Measurements from ENCODE around the gene SLAIN1. TPM values are rescaled to one million over a fixed set of nuclear protein-coding genes. Genes with fewer than 3 reads are reported as not detected.
"Not testable (repeated sequence)": the region's sequence is repeated elsewhere in the genome, so short reads cannot be mapped to it uniquely, and the experiment has no call there.

SLAIN1 gene
- total and polyA plus RNA-seq, 12 donors: 5.5 to 26.7 (median 14.1) TPM

DNA sequence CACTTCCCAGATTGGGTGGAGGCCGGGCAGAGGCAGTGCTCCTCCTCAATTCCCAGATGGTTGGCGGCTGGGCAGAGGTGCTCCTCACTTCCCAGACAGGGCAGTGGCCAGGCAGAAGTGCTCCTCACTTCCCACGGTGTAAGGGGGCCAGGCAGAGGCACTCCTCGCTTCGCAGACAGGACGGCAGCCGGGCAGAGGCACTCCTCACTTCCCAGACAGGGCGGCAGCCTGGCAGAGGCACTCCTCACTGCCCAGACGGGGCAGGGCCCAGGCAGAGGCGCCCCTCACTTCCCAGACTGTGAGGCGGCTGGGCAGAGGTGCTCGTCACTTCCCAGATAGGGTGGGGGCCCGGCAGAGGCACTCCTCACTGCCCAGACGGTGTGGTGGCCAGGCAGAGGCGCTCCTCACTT is 36.6 kb upstream of the SLAIN1 start:
- Histone ChIP-seq H3K4me3 (no peak overlapping the region), H3K27ac (no peak overlapping the region), H3K4me1 (replicated peaks in 1 of 2) (no peaks in the 10 kb centered on the region), H3K27me3 (no peaks in the 10 kb centered on the region), H3K9me3 (replicated peaks in 1 of 3) (no peaks in the 10 kb centered on the region), H3K36me3 (replicated peaks in 1 of 2) (no peaks in the 10 kb centered on the region)
- TF ChIP-seq POLR2A (IDR thresholded peaks at IDR 0.05) (no peak), CTCF (IDR thresholded peaks at IDR 0.05) (no peak)
- no peak for DNase-seq
- WGBS, 4 donors: 86 to 100% (median 91%) methylated on average over 5 to 15 of the region's 15 CpGs
- intact Hi-C loops (cut with DNase I): no loop called here

- H3K4me3 ChIP-seq; DNase-seq; H3K9me3 ChIP-seq (replicated peaks in 1 of 3); H3K27me3 ChIP-seq; intact Hi-C loops (cut with DNase I); H3K27ac ChIP-seq; H3K4me1 ChIP-seq (replicated peaks in 1 of 2); H3K36me3 ChIP-seq (replicated peaks in 1 of 2): not testable (repeated sequence)
- WGBS, 4 donors: 84 to 90% (median 88%) methylated on average over 4 to 16 of the region's 16 CpGs
Observed at GRCh38 chr13:77662301-77662700, 35.2 kb upstream of the SLAIN1 start.

GRCh38 chr13:77662831-77663230 is 34.7 kb upstream of the SLAIN1 start:
- H3K27ac ChIP-seq; H3K27me3 ChIP-seq; H3K9me3 ChIP-seq (replicated peaks in 1 of 3); H3K36me3 ChIP-seq (replicated peaks in 1 of 2); H3K4me3 ChIP-seq; DNase-seq; H3K4me1 ChIP-seq (replicated peaks in 1 of 2); intact Hi-C loops (cut with DNase I): not testable (repeated sequence)
- 90 to 97% (median 95%) methylated on average over 2 to 14 of the region's 15 CpGs for WGBS, 4 donors

DNA sequence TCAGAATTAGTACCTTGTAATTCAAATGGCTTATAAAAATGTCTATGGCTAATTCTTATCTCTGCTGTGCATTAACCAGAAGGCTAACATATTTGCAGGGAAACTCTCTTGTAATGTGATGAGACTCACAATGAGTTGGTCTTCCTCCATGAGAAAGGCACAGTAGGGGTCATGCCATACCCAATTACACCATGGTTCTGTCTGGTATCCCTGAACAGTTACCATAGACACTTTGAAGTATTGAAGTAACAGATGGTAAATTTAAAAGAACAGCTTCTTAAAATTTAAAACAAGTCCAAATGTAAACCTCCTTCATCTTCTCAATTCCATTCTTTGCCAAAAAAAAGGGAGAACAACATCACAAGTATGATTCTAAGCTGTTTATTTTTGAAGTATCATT is 22.6 kb upstream of the SLAIN1 start:
- H3K9me3 ChIP-seq (replicated peaks in 1 of 3): no peaks in the 10 kb centered on the region
- no peaks in the 10 kb centered on the region for H3K36me3 ChIP-seq (replicated peaks in 1 of 2)
- peaks cover 0 to 5% of the 10 kb centered on the region in 2 donors for H3K4me1 ChIP-seq (replicated peaks in 1 of 2)
- intact Hi-C loops (cut with DNase I): no loop called here
- DNase-seq: no peak
- no peak overlapping the region for H3K4me3 ChIP-seq
- no peak overlapping the region for H3K27ac ChIP-seq
- no peaks in the 10 kb centered on the region for H3K27me3 ChIP-seq
- TF ChIP-seq POLR2A (IDR thresholded peaks at IDR 0.05) (no peak), CTCF (IDR thresholded peaks at IDR 0.05) (no peak)

GRCh38 chr13:77678691-77679235 is 18.7 kb upstream of the SLAIN1 start:
- H3K36me3 ChIP-seq (replicated peaks in 1 of 2): no peaks in the 10 kb centered on the region
- intact Hi-C loops (cut with DNase I): no loop called here
- no peak overlapping the region for H3K27ac ChIP-seq
- H3K27me3 ChIP-seq: no peaks in the 10 kb centered on the region
- 43 to 56% (median 47%) methylated on average over 5 of the region's 5 CpGs for WGBS, 4 donors
- TF ChIP-seq POLR2A (IDR thresholded peaks at IDR 0.05): no peak
- no peak for TF ChIP-seq CTCF (IDR thresholded peaks at IDR 0.05)
- peak in 6 of 7 donors; percentile 20 to 71 (median 48) for DNase-seq
- H3K9me3 ChIP-seq (replicated peaks in 1 of 3): no peaks in the 10 kb centered on the region
- no peak overlapping the region for H3K4me3 ChIP-seq
- H3K4me1 ChIP-seq (replicated peaks in 1 of 2): peaks cover 0 to 5% of the 10 kb centered on the region in 2 donors
